Fibroblast of the conjunctiva (primary cell): ENCODE measurements around the gene ZNF225.
"Not testable (repeated sequence)": the region's sequence is repeated elsewhere in the genome, so short reads cannot be mapped to it uniquely, and the experiment has no call there.

ENCODE experiments used
- DNase-seq: peaks from one replicate; pipeline ENCODE4 v3.0.0-alpha.2; 2010; ENCODE audit warnings: low read depth

ZNF225 gene

GRCh38 chr19:44163789-44164188, 50.6 kb downstream of the ZNF225 start:
- no peak for DNase-seq

GRCh38 chr19:44164327-44164672, 51.1 kb downstream of the ZNF225 start:
- DNase-seq: no peak

- peak; percentile 98 for DNase-seq
Measured at GRCh38 chr19:44164673-44165512, 51.7 kb downstream of the ZNF225 start, which contains the start of gene ZNF226. Gene ZNF226, plus strand, starts transcription at chr19:44165100. Its CDS starts 4,981 bp downstream, at chr19:44170081.

- not testable (repeated sequence) for DNase-seq
Measured at GRCh38 chr19:44170660-44171059, 57.5 kb downstream of the ZNF225 start.

- DNase-seq: no peak
Measured at GRCh38 chr19:44176590-44176989, 63.4 kb downstream of the ZNF225 start.

GRCh38 chr19:44180968-44181367, 67.8 kb downstream of the ZNF225 start:
- no peak for DNase-seq

- no peak for DNase-seq
Measured at GRCh38 chr19:44182145-44182544, 68.9 kb downstream of the ZNF225 start.
